NB4 (cell line): ENCODE measurements around the gene KCNQ2.

Experiments
- MYC ChIP-seq: IDR thresholded peaks from 2 replicates; pipeline ENCODE4 v1.6.1; 2011; ENCODE audit warnings: low read depth, low read length
- POLR2A ChIP-seq: IDR thresholded peaks from 2 replicates; pipeline ENCODE4 v1.6.1; 2011; ENCODE audit warnings: mild to moderate bottlenecking; ENCODE audit not compliant: insufficient read length; ENCODE audit errors: extremely low read depth
- TF ChIP-seq, protein P1 (sequence below): IDR thresholded peaks from 2 replicates; pipeline ENCODE4 v1.6.1; 2011; ENCODE audit warnings: low read depth, low read length
- TF ChIP-seq, protein P2 (sequence below): IDR thresholded peaks from one replicate; pipeline ENCODE4 v1.5.1; 2012; ENCODE audit warnings: low read depth, low read length

DNA sequence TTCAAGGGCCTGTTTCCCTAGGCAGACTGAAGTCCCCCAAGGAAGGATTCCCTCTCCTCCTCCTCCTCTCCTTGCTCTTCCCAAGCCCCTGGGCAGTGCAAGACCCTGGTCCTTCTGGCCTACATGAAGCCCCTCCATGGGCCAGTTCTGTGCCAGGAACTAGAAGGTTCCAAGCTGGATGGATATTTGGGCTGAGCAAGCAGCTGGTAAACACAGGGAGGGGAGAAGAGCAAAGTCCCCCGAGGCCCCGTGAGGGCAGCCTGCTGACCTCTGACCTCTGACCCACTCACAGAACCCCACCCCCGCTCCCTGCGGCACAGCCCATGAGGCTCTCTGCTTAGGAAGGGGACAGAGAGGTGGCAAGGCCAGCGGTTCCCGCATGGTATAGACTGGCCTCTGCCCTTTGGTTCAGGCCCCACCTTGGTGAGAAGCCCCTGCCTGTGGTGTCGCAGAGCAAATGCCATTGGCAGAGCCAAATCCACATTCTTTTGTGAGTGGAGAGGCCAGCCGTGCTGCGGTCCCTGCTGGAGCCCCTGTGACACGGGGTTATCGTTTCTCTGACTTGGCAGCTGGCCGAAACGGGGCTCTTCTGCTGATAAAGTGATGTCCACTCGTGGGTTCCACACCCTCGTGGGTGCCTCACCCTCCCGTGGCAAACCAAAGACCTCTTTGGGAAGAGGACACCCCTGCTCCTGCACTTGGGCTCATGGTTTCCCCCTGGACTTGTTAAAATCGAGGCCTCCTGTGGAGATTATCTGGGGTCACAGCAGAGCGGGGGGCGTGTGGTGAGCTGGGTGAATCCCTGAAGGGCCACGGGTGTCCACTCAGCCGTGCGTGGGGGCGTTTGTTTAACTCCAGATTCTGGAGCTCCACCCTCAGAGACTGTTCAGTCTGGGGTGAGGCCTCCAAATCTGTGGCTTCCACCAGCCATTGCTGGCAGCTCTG is 109.2 kb downstream of the KCNQ2 start:
- TF ChIP-seq, protein P1, sequence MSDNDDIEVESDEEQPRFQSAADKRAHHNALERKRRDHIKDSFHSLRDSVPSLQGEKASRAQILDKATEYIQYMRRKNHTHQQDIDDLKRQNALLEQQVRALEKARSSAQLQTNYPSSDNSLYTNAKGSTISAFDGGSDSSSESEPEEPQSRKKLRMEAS, result no peak
- TF ChIP-seq, protein P2, sequence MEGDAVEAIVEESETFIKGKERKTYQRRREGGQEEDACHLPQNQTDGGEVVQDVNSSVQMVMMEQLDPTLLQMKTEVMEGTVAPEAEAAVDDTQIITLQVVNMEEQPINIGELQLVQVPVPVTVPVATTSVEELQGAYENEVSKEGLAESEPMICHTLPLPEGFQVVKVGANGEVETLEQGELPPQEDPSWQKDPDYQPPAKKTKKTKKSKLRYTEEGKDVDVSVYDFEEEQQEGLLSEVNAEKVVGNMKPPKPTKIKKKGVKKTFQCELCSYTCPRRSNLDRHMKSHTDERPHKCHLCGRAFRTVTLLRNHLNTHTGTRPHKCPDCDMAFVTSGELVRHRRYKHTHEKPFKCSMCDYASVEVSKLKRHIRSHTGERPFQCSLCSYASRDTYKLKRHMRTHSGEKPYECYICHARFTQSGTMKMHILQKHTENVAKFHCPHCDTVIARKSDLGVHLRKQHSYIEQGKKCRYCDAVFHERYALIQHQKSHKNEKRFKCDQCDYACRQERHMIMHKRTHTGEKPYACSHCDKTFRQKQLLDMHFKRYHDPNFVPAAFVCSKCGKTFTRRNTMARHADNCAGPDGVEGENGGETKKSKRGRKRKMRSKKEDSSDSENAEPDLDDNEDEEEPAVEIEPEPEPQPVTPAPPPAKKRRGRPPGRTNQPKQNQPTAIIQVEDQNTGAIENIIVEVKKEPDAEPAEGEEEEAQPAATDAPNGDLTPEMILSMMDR, result no peak
- TF ChIP-seq POLR2A (no peak), MYC (no peak)
